GM12872 (cell line): Measurements from ENCODE around the gene CD4.

Experiments
- TF ChIP-seq, protein P1 (sequence below): IDR thresholded peaks from 3 replicates; pipeline ENCODE4 v1.5.1; 2011; ENCODE audit warnings: low read depth, mild to moderate bottlenecking, low read length, moderate library complexity; ENCODE audit not compliant: insufficient read depth

The CD4 gene

DNA sequence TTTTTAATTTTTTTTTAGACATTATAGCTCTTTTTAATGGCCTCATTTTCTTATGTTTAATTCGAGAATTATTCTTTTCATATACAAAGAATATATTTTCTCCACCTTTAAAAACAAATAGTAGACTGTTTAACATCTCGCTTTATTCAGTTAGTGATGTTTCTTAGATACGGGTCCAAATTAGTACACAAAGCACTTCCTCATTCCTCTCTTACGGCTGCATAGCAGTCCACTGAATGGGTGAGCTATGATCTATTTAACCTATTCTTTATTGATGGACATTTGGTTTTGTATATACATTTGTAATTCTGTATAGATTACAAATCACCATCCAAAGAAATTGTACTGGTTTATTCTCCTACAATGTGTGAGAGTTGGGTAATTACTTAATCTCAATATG, 24.0 kb downstream of the CD4 start:
- TF ChIP-seq, protein P1, sequence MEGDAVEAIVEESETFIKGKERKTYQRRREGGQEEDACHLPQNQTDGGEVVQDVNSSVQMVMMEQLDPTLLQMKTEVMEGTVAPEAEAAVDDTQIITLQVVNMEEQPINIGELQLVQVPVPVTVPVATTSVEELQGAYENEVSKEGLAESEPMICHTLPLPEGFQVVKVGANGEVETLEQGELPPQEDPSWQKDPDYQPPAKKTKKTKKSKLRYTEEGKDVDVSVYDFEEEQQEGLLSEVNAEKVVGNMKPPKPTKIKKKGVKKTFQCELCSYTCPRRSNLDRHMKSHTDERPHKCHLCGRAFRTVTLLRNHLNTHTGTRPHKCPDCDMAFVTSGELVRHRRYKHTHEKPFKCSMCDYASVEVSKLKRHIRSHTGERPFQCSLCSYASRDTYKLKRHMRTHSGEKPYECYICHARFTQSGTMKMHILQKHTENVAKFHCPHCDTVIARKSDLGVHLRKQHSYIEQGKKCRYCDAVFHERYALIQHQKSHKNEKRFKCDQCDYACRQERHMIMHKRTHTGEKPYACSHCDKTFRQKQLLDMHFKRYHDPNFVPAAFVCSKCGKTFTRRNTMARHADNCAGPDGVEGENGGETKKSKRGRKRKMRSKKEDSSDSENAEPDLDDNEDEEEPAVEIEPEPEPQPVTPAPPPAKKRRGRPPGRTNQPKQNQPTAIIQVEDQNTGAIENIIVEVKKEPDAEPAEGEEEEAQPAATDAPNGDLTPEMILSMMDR, result no peak

DNA sequence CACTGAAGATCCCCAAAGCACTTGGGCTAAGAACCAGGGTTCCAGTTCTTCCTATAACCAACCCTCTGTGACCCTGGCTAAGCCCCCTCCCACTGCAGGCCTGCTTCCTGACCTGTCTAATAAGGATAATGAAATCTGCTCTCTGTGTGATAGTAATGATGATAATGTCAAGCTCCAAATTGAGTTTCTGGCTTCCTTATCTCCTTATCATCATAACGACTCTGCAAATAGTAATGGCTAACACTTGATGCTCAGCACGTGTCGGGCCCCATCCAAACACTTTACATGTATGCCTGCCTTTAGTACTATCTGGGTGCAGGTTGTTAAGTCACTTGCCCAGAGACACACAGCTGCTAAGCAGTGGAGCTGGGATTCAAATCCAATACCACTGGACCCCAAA, 27.3 kb downstream of the CD4 start:
- TF ChIP-seq, protein P1, result no peak

DNA sequence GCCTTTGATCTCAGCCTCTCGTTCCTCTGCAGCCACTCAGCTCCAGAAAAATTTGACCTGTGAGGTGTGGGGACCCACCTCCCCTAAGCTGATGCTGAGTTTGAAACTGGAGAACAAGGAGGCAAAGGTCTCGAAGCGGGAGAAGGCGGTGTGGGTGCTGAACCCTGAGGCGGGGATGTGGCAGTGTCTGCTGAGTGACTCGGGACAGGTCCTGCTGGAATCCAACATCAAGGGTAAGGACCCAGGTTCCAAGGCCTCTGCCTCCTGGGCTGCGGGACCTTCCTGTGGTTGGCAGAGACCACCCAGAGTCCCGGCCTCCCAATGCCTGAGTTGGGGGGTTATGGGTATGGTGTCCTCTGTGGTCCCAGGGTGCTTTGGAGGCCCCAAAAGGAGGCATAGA, 27.8 kb downstream of the CD4 start:
- TF ChIP-seq, protein P1, result no peak

DNA sequence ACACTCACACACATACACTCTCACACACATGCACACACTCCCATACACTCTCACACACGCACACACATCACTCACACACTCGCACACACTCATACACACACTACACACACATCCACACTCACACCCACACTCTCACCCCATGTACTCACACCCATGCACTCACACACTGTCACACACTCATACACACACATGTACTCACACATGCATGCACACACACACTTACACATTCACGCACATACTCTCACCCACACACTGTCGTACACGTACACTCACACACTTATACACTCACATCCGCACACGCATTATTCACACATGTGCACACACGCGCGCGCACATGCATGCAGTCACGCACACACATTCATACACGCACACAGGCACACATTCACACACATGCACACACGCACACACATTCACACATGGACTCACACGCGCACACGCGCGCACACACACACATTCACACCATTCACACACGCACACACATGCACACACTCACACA, 28.4 kb downstream of the CD4 start:
- TF ChIP-seq, protein P1, result no peak

DNA sequence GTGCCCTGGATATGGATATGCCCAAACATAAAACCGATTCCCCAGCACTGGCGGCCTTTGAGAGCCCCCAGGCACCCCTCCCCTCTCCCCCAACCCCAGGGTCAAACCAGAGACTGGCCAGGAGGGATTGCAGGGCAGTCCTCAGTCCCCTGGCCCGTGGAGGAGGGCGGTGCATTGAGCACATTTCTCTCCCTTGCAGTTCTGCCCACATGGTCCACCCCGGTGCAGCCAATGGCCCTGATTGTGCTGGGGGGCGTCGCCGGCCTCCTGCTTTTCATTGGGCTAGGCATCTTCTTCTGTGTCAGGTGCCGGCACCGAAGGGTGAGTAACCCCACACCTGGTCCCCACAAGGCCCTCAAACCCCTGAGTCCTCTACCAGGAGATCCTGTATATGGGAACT, 28.9 kb downstream of the CD4 start:
- TF ChIP-seq, protein P1, result no peak

DNA sequence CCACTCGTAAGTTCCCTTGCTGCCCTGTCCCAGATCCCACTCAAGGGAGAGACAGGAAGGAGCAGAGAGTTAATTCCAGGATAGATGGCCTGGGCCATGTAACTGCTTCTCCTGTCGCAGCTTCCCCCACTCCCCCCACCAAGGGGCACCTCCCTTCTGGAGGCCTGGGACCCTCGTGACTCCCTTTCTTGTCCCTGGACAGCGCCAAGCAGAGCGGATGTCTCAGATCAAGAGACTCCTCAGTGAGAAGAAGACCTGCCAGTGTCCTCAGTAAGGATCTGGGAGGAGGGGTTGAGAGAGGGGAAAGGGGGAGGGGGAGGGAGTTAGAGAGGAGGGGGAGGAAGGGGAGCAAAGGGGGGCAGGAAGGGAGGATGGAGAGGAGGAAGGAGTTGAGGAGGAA, 29.3 kb downstream of the CD4 start:
- TF ChIP-seq, protein P1, result no peak

DNA sequence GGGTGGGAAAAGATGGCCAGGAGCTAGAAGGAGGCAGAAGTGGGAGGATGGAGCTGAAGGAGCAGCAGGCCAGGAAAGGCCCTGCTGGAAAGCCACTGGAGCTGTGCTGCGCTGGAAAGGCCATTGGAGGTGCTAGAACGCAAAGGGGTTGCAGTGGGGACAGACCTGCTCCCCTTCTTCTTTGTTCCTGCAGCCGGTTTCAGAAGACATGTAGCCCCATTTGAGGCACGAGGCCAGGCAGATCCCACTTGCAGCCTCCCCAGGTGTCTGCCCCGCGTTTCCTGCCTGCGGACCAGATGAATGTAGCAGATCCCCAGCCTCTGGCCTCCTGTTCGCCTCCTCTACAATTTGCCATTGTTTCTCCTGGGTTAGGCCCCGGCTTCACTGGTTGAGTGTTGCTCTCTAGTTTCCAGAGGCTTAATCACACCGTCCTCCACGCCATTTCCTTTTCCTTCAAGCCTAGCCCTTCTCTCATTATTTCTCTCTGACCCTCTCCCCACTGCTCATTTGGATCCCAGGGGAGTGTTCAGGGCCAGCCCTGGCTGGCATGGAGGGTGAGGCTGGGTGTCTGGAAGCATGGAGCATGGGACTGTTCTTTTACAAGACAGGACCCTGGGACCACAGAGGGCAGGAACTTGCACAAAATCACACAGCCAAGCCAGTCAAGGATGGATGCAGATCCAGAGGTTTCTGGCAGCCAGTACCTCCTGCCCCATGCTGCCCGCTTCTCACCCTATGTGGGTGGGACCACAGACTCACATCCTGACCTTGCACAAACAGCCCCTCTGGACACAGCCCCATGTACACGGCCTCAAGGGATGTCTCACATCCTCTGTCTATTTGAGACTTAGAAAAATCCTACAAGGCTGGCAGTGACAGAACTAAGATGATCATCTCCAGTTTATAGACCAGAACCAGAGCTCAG, 30.0 kb downstream of the CD4 start:
- TF ChIP-seq, protein P1, result no peak
